MM.1S (cell line): ENCODE measurements around the gene P3H1.

Experiments
- EZH2 ChIP-seq: fragments of 300-600 bp; sonication (generic); optimal IDR thresholded peaks from 2 replicates; pipeline ENCODE3; 2017; ENCODE audit warnings: low read depth, mild to moderate bottlenecking, antibody characterized with exemption, low read length, mixed read lengths
- TF ChIP-seq, protein P1 (sequence below): fragments of 300-600 bp; sonication (generic); IDR thresholded peaks from 2 replicates; pipeline ENCODE4 v1.5.1; 2016; ENCODE audit warnings: antibody characterized with exemption, low read length, mixed read lengths

DNA sequence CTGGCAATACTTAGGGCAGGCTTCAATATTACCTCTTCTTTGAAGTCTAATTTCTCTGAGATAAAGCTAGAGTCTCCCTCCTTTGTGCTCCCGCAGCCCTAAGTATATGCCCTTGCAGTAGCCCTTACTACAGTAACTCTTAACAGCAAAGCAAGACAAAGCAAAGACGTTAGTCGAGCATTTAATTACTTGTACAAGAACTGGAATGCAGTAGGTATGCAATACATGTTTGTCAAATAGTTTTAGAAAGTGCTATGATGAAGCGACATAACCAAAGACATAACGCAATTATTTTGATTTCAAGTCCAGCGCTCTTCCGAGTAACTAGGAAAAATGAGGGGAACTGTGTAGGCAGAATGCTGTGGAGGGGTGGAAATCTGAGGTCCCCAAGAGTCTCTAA is 1.6 kb downstream of the P3H1 start:
- TF ChIP-seq, protein P1, sequence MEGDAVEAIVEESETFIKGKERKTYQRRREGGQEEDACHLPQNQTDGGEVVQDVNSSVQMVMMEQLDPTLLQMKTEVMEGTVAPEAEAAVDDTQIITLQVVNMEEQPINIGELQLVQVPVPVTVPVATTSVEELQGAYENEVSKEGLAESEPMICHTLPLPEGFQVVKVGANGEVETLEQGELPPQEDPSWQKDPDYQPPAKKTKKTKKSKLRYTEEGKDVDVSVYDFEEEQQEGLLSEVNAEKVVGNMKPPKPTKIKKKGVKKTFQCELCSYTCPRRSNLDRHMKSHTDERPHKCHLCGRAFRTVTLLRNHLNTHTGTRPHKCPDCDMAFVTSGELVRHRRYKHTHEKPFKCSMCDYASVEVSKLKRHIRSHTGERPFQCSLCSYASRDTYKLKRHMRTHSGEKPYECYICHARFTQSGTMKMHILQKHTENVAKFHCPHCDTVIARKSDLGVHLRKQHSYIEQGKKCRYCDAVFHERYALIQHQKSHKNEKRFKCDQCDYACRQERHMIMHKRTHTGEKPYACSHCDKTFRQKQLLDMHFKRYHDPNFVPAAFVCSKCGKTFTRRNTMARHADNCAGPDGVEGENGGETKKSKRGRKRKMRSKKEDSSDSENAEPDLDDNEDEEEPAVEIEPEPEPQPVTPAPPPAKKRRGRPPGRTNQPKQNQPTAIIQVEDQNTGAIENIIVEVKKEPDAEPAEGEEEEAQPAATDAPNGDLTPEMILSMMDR, result no peak
- TF ChIP-seq EZH2, result no peak
